ENCODE data around the gene NPHS1.
"Not testable (repeated sequence)": the region's sequence is repeated elsewhere in the genome, so short reads cannot be mapped to it uniquely, and the experiment has no call there.

The NPHS1 gene

GRCh38 chr19:35851213-35852028 lies 883 bp downstream of the NPHS1 start:
- Mint-ChIP-seq H3K9me3 (no peaks in the 10 kb centered on the region), H3K4me1 (peaks cover 8 to 10% of the 10 kb centered on the region in 2 donors), H3K36me3 (no peaks in the 10 kb centered on the region), H3K4me3 (no peak overlapping the region), H3K27me3 (peaks cover 69 to 79% of the 10 kb centered on the region in 2 donors), H3K27ac (no peak overlapping the region)
- ATAC-seq (replicated peaks) (no peak), DNase-seq (no peak)

- no peak for DNase-seq
- H3K4me1 Mint-ChIP-seq, result peaks cover 15 to 30% of the 10 kb centered on the region in 2 donors
- H3K4me3 Mint-ChIP-seq, result no peak overlapping the region
- no peak for ATAC-seq (replicated peaks)
- no peaks in the 10 kb centered on the region for H3K9me3 Mint-ChIP-seq
- H3K27ac Mint-ChIP-seq, result no peak overlapping the region
- H3K27me3 Mint-ChIP-seq, result peaks cover 71 to 82% of the 10 kb centered on the region in 2 donors
- H3K36me3 Mint-ChIP-seq, result peaks cover 0 to 3% of the 10 kb centered on the region in 2 donors
Observed at GRCh38 chr19:35848919-35849505, 3.3 kb downstream of the NPHS1 start.

- Mint-ChIP-seq H3K27ac (no peak overlapping the region), H3K4me3 (no peak overlapping the region), H3K9me3 (no peaks in the 10 kb centered on the region), H3K4me1 (peaks cover 15 to 30% of the 10 kb centered on the region in 2 donors), H3K27me3 (peaks cover 76 to 86% of the 10 kb centered on the region in 2 donors), H3K36me3 (peaks cover 0 to 3% of the 10 kb centered on the region in 2 donors)
- no peak for ATAC-seq (replicated peaks)
- no peak for DNase-seq
Observed at GRCh38 chr19:35848486-35848885, 3.8 kb downstream of the NPHS1 start.

GRCh38 chr19:35847911-35848310 lies 4.4 kb downstream of the NPHS1 start:
- peaks cover 76 to 86% of the 10 kb centered on the region in 2 donors for H3K27me3 Mint-ChIP-seq
- no peak for ATAC-seq (replicated peaks)
- H3K27ac Mint-ChIP-seq, result no peak overlapping the region
- H3K9me3 Mint-ChIP-seq, result peaks cover 2 to 3% of the 10 kb centered on the region in 2 donors
- H3K4me1 Mint-ChIP-seq, result peaks cover 13 to 30% of the 10 kb centered on the region in 2 donors
- H3K4me3 Mint-ChIP-seq, result no peak overlapping the region
- no peak for DNase-seq
- peaks cover 0 to 3% of the 10 kb centered on the region in 2 donors for H3K36me3 Mint-ChIP-seq

- Mint-ChIP-seq H3K27ac (no peak overlapping the region), H3K9me3 (peaks cover 7 to 8% of the 10 kb centered on the region in 2 donors), H3K36me3 (peaks cover 0 to 7% of the 10 kb centered on the region in 2 donors), H3K27me3 (peaks cover 72 to 85% of the 10 kb centered on the region in 2 donors), H3K4me3 (peak overlapping the region; percentile 54 to 63), H3K4me1 (peaks cover 13 to 30% of the 10 kb centered on the region in 2 donors)
- peak; percentile 37 to 42 for ATAC-seq (replicated peaks)
- DNase-seq, result no peak
Observed at GRCh38 chr19:35846038-35846668, 6.2 kb downstream of the NPHS1 start.

- no peak for DNase-seq
- Mint-ChIP-seq H3K4me3 (peak overlapping the region; percentile 29 to 76), H3K4me1 (peaks cover 11 to 24% of the 10 kb centered on the region in 2 donors), H3K27ac (no peak overlapping the region), H3K36me3 (peaks cover 0 to 7% of the 10 kb centered on the region in 2 donors), H3K9me3 (peaks cover 7 to 8% of the 10 kb centered on the region in 2 donors), H3K27me3 (peaks cover 65 to 78% of the 10 kb centered on the region in 2 donors)
- ATAC-seq (replicated peaks), result peak; percentile 41 to 49
Observed at GRCh38 chr19:35845215-35846037, 6.9 kb downstream of the NPHS1 start.

- H3K9me3 Mint-ChIP-seq, result peaks cover 7 to 8% of the 10 kb centered on the region in 2 donors
- H3K27ac Mint-ChIP-seq, result no peak overlapping the region
- H3K4me1 Mint-ChIP-seq, result peaks cover 11 to 24% of the 10 kb centered on the region in 2 donors
- H3K27me3 Mint-ChIP-seq, result peaks cover 65 to 72% of the 10 kb centered on the region in 2 donors
- H3K36me3 Mint-ChIP-seq, result peaks cover 0 to 7% of the 10 kb centered on the region in 2 donors
- H3K4me3 Mint-ChIP-seq, result peak overlapping the region; percentile 29 to 76
- DNase-seq, result no peak
- ATAC-seq (replicated peaks), result no peak
Observed at GRCh38 chr19:35844482-35845214, 7.7 kb downstream of the NPHS1 start.

- DNase-seq (no peak), ATAC-seq (replicated peaks) (no peak)
- peaks cover 60 to 72% of the 10 kb centered on the region in 2 donors for H3K27me3 Mint-ChIP-seq
- peaks cover 0 to 7% of the 10 kb centered on the region in 2 donors for H3K36me3 Mint-ChIP-seq
- peak overlapping the region in 1 of 2 donors; percentile 21 for H3K4me3 Mint-ChIP-seq
- peaks cover 8 to 9% of the 10 kb centered on the region in 2 donors for H3K9me3 Mint-ChIP-seq
- no peak overlapping the region for H3K27ac Mint-ChIP-seq
- H3K4me1 Mint-ChIP-seq, result peaks cover 11 to 24% of the 10 kb centered on the region in 2 donors
Observed at GRCh38 chr19:35843676-35844481, 8.4 kb downstream of the NPHS1 start.

- ATAC-seq (replicated peaks) (no peak), DNase-seq (no peak)
- Mint-ChIP-seq H3K4me3 (no peak overlapping the region), H3K4me1 (peaks cover 11 to 24% of the 10 kb centered on the region in 2 donors), H3K36me3 (peaks cover 0 to 7% of the 10 kb centered on the region in 2 donors), H3K9me3 (peaks cover 8 to 9% of the 10 kb centered on the region in 2 donors), H3K27ac (no peak overlapping the region), H3K27me3 (peaks cover 50 to 62% of the 10 kb centered on the region in 2 donors)
Observed at GRCh38 chr19:35842666-35843272, 9.5 kb downstream of the NPHS1 start.

GRCh38 chr19:35841961-35842595 lies 10.2 kb downstream of the NPHS1 start:
- peaks cover 8 to 9% of the 10 kb centered on the region in 2 donors for H3K9me3 Mint-ChIP-seq
- peaks cover 54 to 56% of the 10 kb centered on the region in 2 donors for H3K27me3 Mint-ChIP-seq
- H3K36me3 Mint-ChIP-seq, result peaks cover 0 to 7% of the 10 kb centered on the region in 2 donors
- H3K4me3 Mint-ChIP-seq, result no peak overlapping the region
- DNase-seq, result no peak
- ATAC-seq (replicated peaks), result no peak
- no peak overlapping the region for H3K27ac Mint-ChIP-seq
- peaks cover 11 to 24% of the 10 kb centered on the region in 2 donors for H3K4me1 Mint-ChIP-seq

GRCh38 chr19:35836096-35836495 lies 16.2 kb downstream of the NPHS1 start:
- H3K27me3 Mint-ChIP-seq, result peaks cover 34 to 37% of the 10 kb centered on the region in 2 donors
- not testable (repeated sequence) for H3K9me3 Mint-ChIP-seq; H3K36me3 Mint-ChIP-seq; ATAC-seq (replicated peaks); H3K27ac Mint-ChIP-seq; H3K4me1 Mint-ChIP-seq; H3K4me3 Mint-ChIP-seq; DNase-seq

- H3K4me3 Mint-ChIP-seq, result no peak overlapping the region
- no peak overlapping the region for H3K27ac Mint-ChIP-seq
- peaks cover 0 to 3% of the 10 kb centered on the region in 2 donors for H3K9me3 Mint-ChIP-seq
- H3K4me1 Mint-ChIP-seq, result no peaks in the 10 kb centered on the region
- H3K27me3 Mint-ChIP-seq, result peaks cover 48 to 53% of the 10 kb centered on the region in 2 donors
- ATAC-seq (replicated peaks), result no peak
- DNase-seq, result no peak
- H3K36me3 Mint-ChIP-seq, result no peaks in the 10 kb centered on the region
Observed at GRCh38 chr19:35833972-35834371, 18.3 kb downstream of the NPHS1 start.

All from stimulated activated naive B cell treated with anti-CD40 and anti-IgM and Interleukin-4, amounts not matched to agents 10 μg/mL and 1 μg/mL and 100 μg/mL, for 72 hours (primary cell).